CD4-positive, alpha-beta T cell treated with Interleukin-6 for 4 hours (primary cell): ENCODE measurements around the gene MDM1.

ENCODE experiments used
- DNase-seq: peaks from one replicate; pipeline ENCODE4 v3.0.0-alpha.2; 2020; ENCODE audit warnings: mixed read lengths

MDM1 gene

GRCh38 chr12:68319988-68320623 is 12.1 kb downstream of the MDM1 start:
- no peak for DNase-seq

GRCh38 chr12:68317047-68317667 is 15.0 kb downstream of the MDM1 start:
- peak; percentile 69 for DNase-seq

- DNase-seq = no peak
Observed at GRCh38 chr12:68310370-68310769, 21.8 kb downstream of the MDM1 start.

GRCh38 chr12:68306564-68306963 is 25.6 kb downstream of the MDM1 start:
- no peak for DNase-seq

DNA sequence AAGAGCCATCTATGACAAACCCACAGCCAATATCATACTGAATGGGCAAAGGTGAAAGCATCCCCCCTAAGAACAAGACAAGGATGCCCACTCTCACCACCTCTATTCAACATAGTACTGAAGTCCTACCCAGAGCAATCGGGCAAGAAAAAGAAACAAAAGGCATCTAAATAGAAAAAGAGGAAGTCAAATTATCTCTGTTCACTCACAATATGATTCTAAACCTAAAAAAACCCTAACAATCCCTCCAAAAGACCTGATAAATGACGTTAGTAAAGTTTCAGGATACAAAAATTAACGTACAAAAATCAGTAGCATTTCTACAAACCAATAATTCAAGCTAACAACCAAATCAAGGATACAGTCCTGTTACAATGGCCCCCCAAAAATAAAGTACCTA is 26.9 kb downstream of the MDM1 start:
- no peak for DNase-seq

DNA sequence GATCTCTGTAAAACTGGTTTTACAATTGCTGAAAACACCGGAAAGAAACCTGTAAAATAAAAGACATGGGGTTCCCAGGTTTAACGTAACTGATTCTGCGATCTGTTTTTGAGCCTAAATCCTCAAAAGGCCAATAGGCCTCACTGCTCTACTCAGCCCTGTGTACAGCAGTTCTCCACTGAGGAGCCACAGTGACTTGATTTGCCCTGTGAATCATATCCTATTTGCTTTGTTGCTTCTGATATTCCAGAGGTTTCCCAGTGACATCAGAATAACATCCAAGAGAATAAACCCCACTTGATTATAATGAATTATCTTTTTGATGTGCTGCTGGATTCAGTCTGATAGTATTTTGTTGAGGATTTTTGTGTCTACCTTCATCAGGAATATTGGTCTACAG is 27.5 kb downstream of the MDM1 start:
- no peak for DNase-seq

DNA sequence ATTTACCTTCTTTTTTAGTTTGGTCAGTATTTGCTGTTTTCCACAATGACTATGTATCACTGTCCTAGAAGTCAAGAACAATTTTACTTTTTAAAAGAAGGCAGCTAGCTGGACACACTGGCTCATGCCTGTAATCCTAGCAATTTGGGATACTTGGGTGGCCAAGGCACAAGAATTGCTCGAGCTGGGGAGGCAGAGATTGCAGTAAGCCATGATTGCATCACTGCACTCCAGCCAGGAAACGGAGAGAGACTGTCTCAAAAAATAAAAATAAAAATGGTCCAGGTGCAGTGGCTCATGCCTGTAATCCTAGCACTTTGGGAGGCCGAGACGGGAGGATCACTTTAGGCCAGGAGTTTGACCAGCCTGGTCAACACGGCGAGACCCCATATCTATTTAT is 28.3 kb downstream of the MDM1 start:
- DNase-seq = no peak

GRCh38 chr12:68297929-68298328 is 34.2 kb downstream of the MDM1 start:
- no peak for DNase-seq

DNA sequence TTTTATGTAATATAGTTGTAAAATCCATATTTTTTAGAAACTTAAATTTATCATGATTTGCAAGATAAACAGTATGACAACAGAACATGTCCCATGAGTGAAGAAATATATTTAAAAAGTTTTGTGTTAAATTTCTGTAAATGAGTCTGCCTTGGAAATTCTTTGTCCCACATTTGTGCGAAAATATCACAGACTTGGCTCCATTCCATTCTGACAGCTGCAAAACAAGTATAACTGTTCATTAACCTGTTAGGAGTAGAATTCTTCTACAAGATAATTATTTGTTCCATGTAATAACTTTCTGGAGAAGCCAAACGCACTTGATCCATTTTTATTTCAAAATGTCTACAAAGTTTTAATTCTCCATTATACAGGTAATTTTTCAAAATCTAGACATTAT is 37.9 kb downstream of the MDM1 start:
- no peak for DNase-seq

DNA sequence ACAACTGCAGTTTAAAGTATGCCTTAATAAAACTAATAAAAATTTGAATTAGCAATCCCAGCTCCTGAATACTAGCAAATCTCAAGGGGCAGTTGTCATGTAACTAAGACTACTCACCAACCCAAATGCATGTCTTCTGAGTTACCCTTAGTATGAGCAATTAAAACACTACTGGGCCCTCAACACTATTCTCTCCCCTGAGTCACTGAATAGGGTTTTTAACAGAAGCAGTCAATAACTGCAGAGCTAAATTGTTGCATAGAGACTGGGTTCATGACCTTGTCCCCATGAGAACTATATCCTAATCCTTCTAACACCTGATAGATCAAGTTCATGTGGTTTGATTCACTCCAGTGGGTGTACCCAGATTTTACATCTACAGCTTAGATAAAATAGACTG is 38.8 kb downstream of the MDM1 start:
- DNase-seq = no peak

GRCh38 chr12:68292151-68292943 is 39.8 kb downstream of the MDM1 start:
- DNase-seq = no peak

GRCh38 chr12:68291396-68292036 is 40.6 kb downstream of the MDM1 start:
- DNase-seq = no peak

DNA sequence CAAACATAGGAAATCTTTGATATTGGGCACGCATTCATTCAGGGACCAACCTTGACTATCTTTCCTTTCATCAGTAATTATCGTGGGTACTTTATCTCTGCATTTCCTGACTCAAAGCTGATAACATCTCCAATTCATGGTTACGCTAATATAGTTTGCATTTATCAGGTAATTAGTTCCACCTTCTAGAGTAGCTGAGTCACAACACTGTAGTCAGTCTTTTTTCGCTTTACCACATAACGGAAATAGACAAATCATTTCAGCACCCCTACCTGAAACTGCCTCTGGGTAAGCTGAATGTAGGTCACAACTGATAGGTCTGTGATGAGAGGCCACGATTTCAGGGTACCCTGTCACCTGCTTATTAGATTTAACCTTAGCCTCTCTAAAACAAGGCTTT is 42.0 kb downstream of the MDM1 start:
- DNase-seq = peak; percentile 34

DNA sequence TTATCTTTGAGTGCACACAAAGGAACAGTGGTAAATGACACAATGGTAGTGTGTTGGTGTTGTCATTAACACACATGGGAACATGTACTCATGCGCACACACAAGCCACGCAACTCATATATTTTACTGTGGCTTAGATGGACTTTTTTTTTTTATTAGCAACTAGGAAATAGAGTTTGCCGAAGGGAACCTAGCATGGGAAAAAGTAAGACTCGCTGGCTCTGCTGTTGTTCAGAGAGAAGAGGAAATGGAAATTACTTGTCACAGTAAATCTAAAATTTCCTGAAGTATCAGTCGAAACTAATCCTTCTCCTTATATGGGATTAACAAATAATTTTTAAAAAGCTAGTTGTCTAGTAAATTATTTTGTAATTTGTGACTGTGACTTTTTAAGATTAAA is 45.1 kb downstream of the MDM1 start:
- DNase-seq = no peak

GRCh38 chr12:68286396-68286795 is 45.8 kb downstream of the MDM1 start:
- no peak for DNase-seq

- DNase-seq = no peak
Observed at GRCh38 chr12:68285541-68285940, 46.6 kb downstream of the MDM1 start.

DNA sequence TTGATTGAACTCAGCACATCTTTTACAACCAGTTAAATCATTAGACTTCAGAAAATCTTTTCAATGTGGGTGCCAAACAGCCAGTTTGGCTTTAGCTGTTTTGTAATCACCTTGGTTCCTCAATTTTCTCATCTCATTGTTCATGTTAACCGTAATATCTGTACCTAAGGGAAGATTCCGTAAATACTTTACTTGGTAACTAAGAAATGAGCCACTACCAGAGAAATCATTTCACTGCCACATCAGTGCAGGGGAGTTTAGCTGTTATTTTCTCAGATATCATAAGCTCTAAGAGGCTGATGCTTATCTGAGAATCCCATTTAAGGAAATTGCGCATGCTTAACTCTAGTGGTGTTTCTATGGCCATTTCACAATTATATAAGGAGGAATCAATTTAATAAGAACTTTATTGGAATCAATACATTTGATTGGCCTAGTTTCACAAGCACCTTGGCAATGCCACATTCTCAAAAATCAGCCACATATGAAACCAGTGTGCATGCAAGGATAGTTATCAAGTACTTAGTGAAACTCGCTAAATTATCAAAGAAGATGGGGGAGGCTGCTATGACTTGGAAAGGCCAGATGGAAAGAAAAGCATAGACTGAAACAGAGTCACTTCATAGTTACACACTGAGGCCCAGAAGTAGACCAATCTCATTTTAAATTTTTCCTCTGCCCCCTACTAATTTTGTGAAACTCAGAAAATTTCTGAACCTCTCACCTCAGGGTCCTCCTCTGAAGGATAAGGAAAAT is 50.7 kb downstream of the MDM1 start:
- no peak for DNase-seq

GRCh38 chr12:68280240-68280639 is 51.9 kb downstream of the MDM1 start:
- no peak for DNase-seq

- no peak for DNase-seq
Observed at GRCh38 chr12:68279227-68280054, 52.7 kb downstream of the MDM1 start.

GRCh38 chr12:68276402-68276930 is 55.7 kb downstream of the MDM1 start:
- no peak for DNase-seq

DNA sequence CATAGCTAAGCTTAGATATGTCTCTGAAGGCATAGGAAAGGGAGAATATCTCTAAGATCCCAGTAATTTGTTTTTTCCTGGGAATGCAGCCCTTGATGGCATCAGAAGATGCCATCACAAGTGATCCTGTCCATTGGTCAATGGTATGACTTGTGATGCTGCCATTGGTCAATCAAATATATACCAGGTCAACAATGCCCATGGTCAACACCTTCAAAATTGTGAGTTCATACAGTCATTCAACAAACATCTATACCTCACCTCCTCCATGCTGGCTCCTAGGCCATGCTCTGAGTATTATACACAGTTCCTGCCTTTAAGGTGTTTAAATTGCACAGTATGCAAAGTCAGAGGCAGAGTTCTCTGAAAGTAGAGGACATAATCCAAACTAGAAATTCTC is 59.4 kb downstream of the MDM1 start:
- DNase-seq = no peak

GRCh38 chr12:68271346-68271745 is 60.8 kb downstream of the MDM1 start:
- no peak for DNase-seq
